BLaER1 treated with 17β-estradiol and CSF1 and Interleukin-3, amounts not matched to agents 10 nM and 100 nM (cell line): ENCODE measurements around the gene EIF1AX.
A peak's percentile ranks its signal among the peaks of the same experiment; 100 is the strongest.
"Not testable (repeated sequence)": the region's sequence is repeated elsewhere in the genome, so short reads cannot be mapped to it uniquely, and the experiment has no call there.

Experiments used
- H3K27ac ChIP-seq, 11 experiments: shearing (Covaris generic); formaldehyde crosslinking; 2 replicates each; pipeline ENCODE4 v1.8.1; 2022
- H3K27me3 ChIP-seq, 11 experiments: shearing (Covaris generic); formaldehyde crosslinking; 2 replicates each; pipeline ENCODE4 v1.8.1; 2022
- H3K36me3 ChIP-seq, 11 experiments: shearing (Covaris generic); formaldehyde crosslinking; 2 replicates each; pipeline ENCODE4 v1.8.1; 2022
- H3K4me1 ChIP-seq, 10 experiments: shearing (Covaris generic); formaldehyde crosslinking; 2 replicates each; pipeline ENCODE4 v1.8.1; 2022
- H3K4me2 ChIP-seq, 11 experiments: shearing (Covaris generic); formaldehyde crosslinking; 2 replicates each; pipeline ENCODE4 v1.8.1; 2022
- H3K4me3 ChIP-seq, 10 experiments: shearing (Covaris generic); formaldehyde crosslinking; 2 replicates each; pipeline ENCODE4 v1.8.1; 2022
- H3K9ac ChIP-seq, 11 experiments: shearing (Covaris generic); formaldehyde crosslinking; 2 replicates each; pipeline ENCODE4 v1.8.1; 2022
- H3K9me3 ChIP-seq, 11 experiments: shearing (Covaris generic); formaldehyde crosslinking; replicated peaks in 1 of 11; 2 replicates each; pipeline ENCODE4 v1.8.1; 2022
- H4K20me1 ChIP-seq, 11 experiments: shearing (Covaris generic); formaldehyde crosslinking; 2 replicates each; pipeline ENCODE4 v1.8.1; 2022
- Cebpa-rat ChIP-seq, 11 experiments: shearing (Covaris generic); IDR thresholded peaks; 2 replicates each; pipeline ENCODE4 v1.8.1; 2022

The EIF1AX gene, protein sequence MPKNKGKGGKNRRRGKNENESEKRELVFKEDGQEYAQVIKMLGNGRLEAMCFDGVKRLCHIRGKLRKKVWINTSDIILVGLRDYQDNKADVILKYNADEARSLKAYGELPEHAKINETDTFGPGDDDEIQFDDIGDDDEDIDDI

GRCh38 chrX:20141281-20142220 lies at the start of gene EIF1AX:
TSS of gene EIF1AX (minus strand) at chrX:20141838. CDS start at chrX:20141640, 198 bp downstream.
- Histone ChIP-seq H3K4me1 (peaks cover 30 to 55% (median 47%) of the 10 kb centered on the region in 10 experiments), H3K36me3 (peaks cover 31 to 38% (median 37%) of the 10 kb centered on the region in 11 experiments), H3K9me3 (no peaks in the 10 kb centered on the region), H3K4me2 (peak within 1 kb of the TSS; percentile 81 to 92 (median 86)), H4K20me1 (peaks cover 39 to 50% (median 46%) of the 10 kb centered on the region in 11 experiments; a peak in 21 of 22 replicates), H3K27me3 (no peaks in the 10 kb centered on the region), H3K4me3 (peak within 1 kb of the TSS; percentile 81 to 100 (median 90)), H3K9ac (peak within 1 kb of the TSS; percentile 84 to 98 (median 93)), H3K27ac (peak within 1 kb of the TSS; percentile 81 to 95 (median 87))
- TF ChIP-seq Cebpa-rat (IDR thresholded peaks at IDR 0.05): peak in 1 of 11 experiments; percentile 20; a peak in 1 of 22 replicates

DNA sequence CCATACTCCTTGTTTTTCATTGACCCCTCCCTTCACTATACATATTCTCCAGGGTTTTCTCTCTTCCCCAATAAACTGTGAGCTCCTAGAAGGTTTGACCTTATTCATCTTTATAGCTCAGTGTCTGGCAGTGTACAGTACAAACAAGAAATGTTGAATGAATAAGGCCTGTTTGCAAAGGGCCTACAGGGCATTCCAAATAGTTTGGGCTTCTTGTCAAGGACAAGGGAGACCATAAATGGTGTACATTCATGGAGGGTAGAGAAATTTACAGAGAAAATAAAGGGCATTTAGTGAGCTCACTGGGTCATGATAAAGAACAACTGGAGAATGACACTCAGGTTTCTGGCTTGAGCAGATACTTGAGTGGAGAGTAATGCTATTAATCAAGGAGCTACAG lies 47.5 kb upstream of the EIF1AX start:
- H3K27ac ChIP-seq: no peak overlapping the region
- H3K4me2 ChIP-seq: no peak overlapping the region
- H3K9me3 ChIP-seq: no peaks in the 10 kb centered on the region; a peak in 2 of 22 replicates
- H4K20me1 ChIP-seq: no peaks in the 10 kb centered on the region
- H3K4me3 ChIP-seq: no peak overlapping the region
- H3K4me1 ChIP-seq: peaks cover 0 to 6% (median 0%) of the 10 kb centered on the region in 10 experiments; a peak in 2 of 20 replicates
- TF ChIP-seq Cebpa-rat (IDR thresholded peaks at IDR 0.05): no peak
- no peak overlapping the region for H3K9ac ChIP-seq
- peaks cover 32 to 78% (median 61%) of the 10 kb centered on the region in 11 experiments for H3K36me3 ChIP-seq
- H3K27me3 ChIP-seq: no peaks in the 10 kb centered on the region

DNA sequence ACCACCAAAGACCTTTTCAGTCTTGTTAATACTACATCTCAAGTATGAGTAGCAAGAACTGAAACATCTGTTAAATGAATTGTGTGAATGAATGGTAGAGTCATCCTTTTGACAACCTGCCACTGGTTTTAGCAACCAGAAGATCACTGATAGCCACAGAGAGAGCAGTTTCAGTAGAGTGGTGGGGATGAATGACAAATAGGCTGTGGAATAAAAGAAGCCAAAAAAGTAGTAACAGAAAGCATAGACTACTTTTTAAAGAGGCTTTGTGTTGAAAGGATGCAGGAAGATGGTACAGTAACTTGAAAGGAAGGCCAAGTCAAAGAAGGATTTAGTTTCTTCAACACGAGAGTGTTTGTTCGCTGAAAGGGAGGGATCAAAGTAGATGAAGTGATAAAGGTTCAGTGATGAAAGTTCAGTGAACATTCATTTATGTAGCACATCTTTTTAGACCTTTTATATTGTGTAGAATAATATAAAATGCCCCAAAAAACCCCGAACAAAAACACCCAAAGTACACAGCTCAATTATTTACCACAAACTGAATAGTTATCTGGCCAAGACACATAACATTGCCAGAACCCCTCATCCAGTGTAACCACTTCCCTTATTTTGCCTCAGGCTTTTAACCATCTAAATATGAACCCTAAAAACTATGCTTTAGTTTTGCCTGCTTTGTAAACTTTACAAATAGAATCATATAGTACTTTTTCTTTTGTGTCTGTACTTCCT lies 40.1 kb upstream of the EIF1AX start:
- Histone ChIP-seq H3K4me1 (peaks cover 0 to 8% (median 0%) of the 10 kb centered on the region in 10 experiments; a peak in 1 of 20 replicates), H3K9me3 (no peaks in the 10 kb centered on the region), H3K4me3 (no peak overlapping the region), H3K27me3 (no peaks in the 10 kb centered on the region), H3K27ac (no peak overlapping the region), H3K4me2 (no peak overlapping the region), H3K36me3 (peaks cover 25 to 89% (median 47%) of the 10 kb centered on the region in 11 experiments; a peak in 21 of 22 replicates), H4K20me1 (no peaks in the 10 kb centered on the region), H3K9ac (no peak overlapping the region)
- no peak for TF ChIP-seq Cebpa-rat (IDR thresholded peaks at IDR 0.05)

GRCh38 chrX:20177093-20177492 lies 35.5 kb upstream of the EIF1AX start:
- Histone ChIP-seq H3K27me3 (no peaks in the 10 kb centered on the region), H4K20me1 (no peaks in the 10 kb centered on the region), H3K4me3 (no peak overlapping the region), H3K4me2 (no peak overlapping the region), H3K9me3 (no peaks in the 10 kb centered on the region), H3K4me1 (peaks cover 0 to 8% (median 0%) of the 10 kb centered on the region in 10 experiments; a peak in 1 of 20 replicates), H3K9ac (no peak overlapping the region), H3K36me3 (peaks cover 42 to 90% (median 62%) of the 10 kb centered on the region in 11 experiments), H3K27ac (no peak overlapping the region)
- no peak for TF ChIP-seq Cebpa-rat (IDR thresholded peaks at IDR 0.05)

GRCh38 chrX:20173856-20174255 lies 32.2 kb upstream of the EIF1AX start:
- Histone ChIP-seq H4K20me1 (no peaks in the 10 kb centered on the region), H3K9me3 (no peaks in the 10 kb centered on the region), H3K36me3 (peaks cover 51 to 98% (median 65%) of the 10 kb centered on the region in 11 experiments), H3K4me1 (peaks cover 0 to 8% (median 0%) of the 10 kb centered on the region in 10 experiments; a peak in 1 of 20 replicates), H3K27me3 (no peaks in the 10 kb centered on the region), H3K9ac (no peak overlapping the region), H3K4me2 (no peak overlapping the region), H3K27ac (no peak overlapping the region), H3K4me3 (no peak overlapping the region)
- TF ChIP-seq Cebpa-rat (IDR thresholded peaks at IDR 0.05): no peak

- TF ChIP-seq Cebpa-rat (IDR thresholded peaks at IDR 0.05): no peak
- Histone ChIP-seq H3K36me3 (peaks cover 55 to 98% (median 67%) of the 10 kb centered on the region in 11 experiments), H3K9me3 (no peaks in the 10 kb centered on the region)
Observed at GRCh38 chrX:20173313-20173712, 31.7 kb upstream of the EIF1AX start.

DNA sequence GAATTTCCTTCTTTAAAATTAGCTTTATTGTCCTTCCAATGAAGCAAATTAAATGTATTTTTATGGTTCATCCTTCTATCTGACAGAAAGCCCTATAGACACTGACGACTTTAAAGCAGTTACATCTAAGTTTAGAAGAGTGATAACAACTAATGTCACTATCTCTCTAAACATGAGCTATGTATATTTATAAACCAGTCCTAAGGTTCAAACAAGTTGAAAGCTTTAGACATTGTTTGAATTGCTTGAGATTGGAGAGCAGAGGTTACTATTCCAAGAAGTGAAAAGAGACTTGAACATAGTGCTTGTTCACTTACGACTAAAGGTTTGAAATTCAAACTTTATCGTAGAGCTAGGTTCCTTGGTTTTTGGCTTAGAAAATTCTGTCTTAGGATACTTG lies 30.2 kb upstream of the EIF1AX start:
- no peak overlapping the region for H3K4me3 ChIP-seq
- H3K27ac ChIP-seq: no peak overlapping the region
- H3K9me3 ChIP-seq: no peaks in the 10 kb centered on the region
- TF ChIP-seq Cebpa-rat (IDR thresholded peaks at IDR 0.05): no peak
- no peaks in the 10 kb centered on the region for H3K27me3 ChIP-seq
- H3K9ac ChIP-seq: no peak overlapping the region
- H4K20me1 ChIP-seq: no peaks in the 10 kb centered on the region
- no peak overlapping the region for H3K4me2 ChIP-seq
- no peaks in the 10 kb centered on the region for H3K4me1 ChIP-seq
- peaks cover 54 to 99% (median 73%) of the 10 kb centered on the region in 11 experiments for H3K36me3 ChIP-seq

More at GRCh38 chrX:20173313-20173712, 31.7 kb upstream of the EIF1AX start:
- H3K4me3 ChIP-seq: no peak overlapping the region
- no peaks in the 10 kb centered on the region for H4K20me1 ChIP-seq
- no peak overlapping the region for H3K9ac ChIP-seq
- H3K27ac ChIP-seq: no peak overlapping the region
- H3K4me2 ChIP-seq: no peak overlapping the region
- peaks cover 0 to 8% (median 0%) of the 10 kb centered on the region in 10 experiments; a peak in 1 of 20 replicates for H3K4me1 ChIP-seq
- H3K27me3 ChIP-seq: no peaks in the 10 kb centered on the region

GRCh38 chrX:20162516-20162915 lies 20.9 kb upstream of the EIF1AX start:
- not testable (repeated sequence) for H3K27ac ChIP-seq, H3K4me3 ChIP-seq, H3K4me2 ChIP-seq, H3K4me1 ChIP-seq, H3K9ac ChIP-seq, H4K20me1 ChIP-seq, H3K9me3 ChIP-seq, H3K27me3 ChIP-seq
- peaks cover 28 to 94% (median 55%) of the 10 kb centered on the region in 11 experiments; a peak in 21 of 22 replicates for H3K36me3 ChIP-seq
